Measurements from ENCODE around the gene ID3. TPM values are rescaled to one million over a fixed set of nuclear protein-coding genes. Genes with fewer than 3 reads are reported as not detected.

ID3 gene
- total RNA-seq, 1 experiment from 2014 or later, result 119 TPM

- no peak overlapping the region for H4K8ac ChIP-seq (replicated peaks; ENCODE audit: insufficient read length, low read depth, low read length)
- H2BK5ac ChIP-seq (ENCODE audit: insufficient read length, low read length), result no peak overlapping the region
- no peak overlapping the region for H3K27ac ChIP-seq (ENCODE audit: insufficient read length, low read depth, low read length)
- no peak overlapping the region for H3K9ac ChIP-seq (ENCODE audit: extremely low read depth, insufficient read length, low read length)
- TF ChIP-seq, protein P1, sequence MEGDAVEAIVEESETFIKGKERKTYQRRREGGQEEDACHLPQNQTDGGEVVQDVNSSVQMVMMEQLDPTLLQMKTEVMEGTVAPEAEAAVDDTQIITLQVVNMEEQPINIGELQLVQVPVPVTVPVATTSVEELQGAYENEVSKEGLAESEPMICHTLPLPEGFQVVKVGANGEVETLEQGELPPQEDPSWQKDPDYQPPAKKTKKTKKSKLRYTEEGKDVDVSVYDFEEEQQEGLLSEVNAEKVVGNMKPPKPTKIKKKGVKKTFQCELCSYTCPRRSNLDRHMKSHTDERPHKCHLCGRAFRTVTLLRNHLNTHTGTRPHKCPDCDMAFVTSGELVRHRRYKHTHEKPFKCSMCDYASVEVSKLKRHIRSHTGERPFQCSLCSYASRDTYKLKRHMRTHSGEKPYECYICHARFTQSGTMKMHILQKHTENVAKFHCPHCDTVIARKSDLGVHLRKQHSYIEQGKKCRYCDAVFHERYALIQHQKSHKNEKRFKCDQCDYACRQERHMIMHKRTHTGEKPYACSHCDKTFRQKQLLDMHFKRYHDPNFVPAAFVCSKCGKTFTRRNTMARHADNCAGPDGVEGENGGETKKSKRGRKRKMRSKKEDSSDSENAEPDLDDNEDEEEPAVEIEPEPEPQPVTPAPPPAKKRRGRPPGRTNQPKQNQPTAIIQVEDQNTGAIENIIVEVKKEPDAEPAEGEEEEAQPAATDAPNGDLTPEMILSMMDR (conservative IDR thresholded peaks at IDR 0.05), result no peak
- H2AK5ac ChIP-seq (ENCODE audit: insufficient read length, low read length), result no peak overlapping the region
- H3K23ac ChIP-seq (ENCODE audit: insufficient read length, low read depth, low read length), result no peak overlapping the region
- no peaks in the 10 kb centered on the region for H3K4me1 ChIP-seq (ENCODE audit: insufficient read depth, low read length)
- H3K27me3 Mint-ChIP-seq (ENCODE audit: low read depth), result peaks cover 16% of the 10 kb centered on the region
- H2BK15ac ChIP-seq (ENCODE audit: low read depth, low read length), result no peak overlapping the region
- no peak overlapping the region for H2AFZ ChIP-seq (ENCODE audit: low read length)
- no peak overlapping the region for H3K4ac ChIP-seq (ENCODE audit: low read depth, low read length)
- no peaks in the 10 kb centered on the region for H3K9me3 Mint-ChIP-seq
- no peak overlapping the region for H2BK120ac ChIP-seq (ENCODE audit: low read depth, low read length, poor library complexity, severe bottlenecking)
- H3T11ph ChIP-seq (ENCODE audit: low read length), result no peak overlapping the region
- H4K5ac ChIP-seq (ENCODE audit: insufficient read length, low read depth, low read length), result no peak overlapping the region
- no peak overlapping the region for H2BK20ac ChIP-seq (ENCODE audit: low read depth, low read length, poor library complexity, severe bottlenecking)
- H3K56ac ChIP-seq (ENCODE audit: insufficient read length, low read depth, low read length), result no peak overlapping the region
- DNase-seq, result no peak
- no peaks in the 10 kb centered on the region for H3K79me1 ChIP-seq (ENCODE audit: insufficient read depth, low read depth, low read length, poor library complexity, severe bottlenecking)
- H3K4me1 Mint-ChIP-seq, result peaks cover 17 to 30% of the 10 kb centered on the region in 2 experiments
- no peak overlapping the region for H3K14ac ChIP-seq (ENCODE audit: insufficient read depth, low read length)
- no peak overlapping the region for H3K18ac ChIP-seq (ENCODE audit: insufficient read length, low read depth, low read length)
- peaks cover 7 to 12% (median 9%) of the 10 kb centered on the region in 3 experiments; a peak in 5 of 7 replicates for H3K36me3 Mint-ChIP-seq (ENCODE audit: insufficient read depth in 1 of 3, low read depth in 3 of 3)
- no peak overlapping the region for H4K91ac ChIP-seq (ENCODE audit: insufficient read length, low read depth, low read length)
- peaks cover 3% of the 10 kb centered on the region for H4K20me1 ChIP-seq (ENCODE audit: control insufficient read depth, insufficient read depth, insufficient read length)
- no peaks in the 10 kb centered on the region for H3K79me2 ChIP-seq (ENCODE audit: insufficient read depth, low read length)
- H3K27me3 ChIP-seq (ENCODE audit: insufficient read depth, low read length), result peaks cover under 1% of the 10 kb centered on the region; the same call in 1 of the 2 replicates
- no peaks in the 10 kb centered on the region for H3K9me3 ChIP-seq (ENCODE audit: control insufficient read depth, low read depth, low read length)
- WGBS (ENCODE audit: extremely low coverage, insufficient read length, low lambda C conversion rate), result no CpG with 5 or more reads among the region's 9 CpGs
- H3K27ac Mint-ChIP-seq, result no peak overlapping the region
- no peak overlapping the region for H3K4me2 ChIP-seq (ENCODE audit: insufficient read depth, insufficient read length, low read length)
- H3K23me2 ChIP-seq (ENCODE audit: insufficient read length, low read depth, low read length, poor library complexity, severe bottlenecking), result no peaks in the 10 kb centered on the region
- H3K4me3 Mint-ChIP-seq, result no peak overlapping the region
- H2BK12ac ChIP-seq (ENCODE audit: insufficient read length, low read depth, low read length), result no peak overlapping the region
Measured at GRCh38 chr1:23524716-23525401, 34.4 kb downstream of the ID3 start.
